NCI-H2196 (cell line): ENCODE data around the gene UBE2J2.

Experiments used
- DNase-seq: peaks from one replicate; lab custom pipeline; 2025; ENCODE audit not compliant: unreplicated experiment; lab: John Stamatoyannopoulos, UW

Gene UBE2J2

DNA sequence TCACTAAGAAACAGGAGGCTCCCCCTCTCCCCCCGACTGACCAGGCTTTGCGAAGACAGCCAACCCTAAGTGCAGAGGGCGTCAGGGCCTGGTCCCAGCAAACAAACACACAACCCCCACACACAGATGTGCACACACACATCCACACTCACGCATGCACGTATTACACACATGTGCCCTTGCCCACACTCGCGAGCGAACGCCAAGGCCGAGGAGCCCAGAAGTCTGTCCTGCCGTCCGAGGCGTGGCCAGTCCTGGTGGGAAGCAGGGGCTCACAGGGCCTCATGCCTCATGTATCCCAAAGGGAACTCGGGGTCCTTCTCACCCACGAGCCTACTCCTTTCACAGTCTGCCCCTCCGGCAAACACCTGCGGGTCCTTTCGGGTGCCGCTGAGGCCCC lies 43.9 kb downstream of the UBE2J2 start:
- no peak for DNase-seq

DNA sequence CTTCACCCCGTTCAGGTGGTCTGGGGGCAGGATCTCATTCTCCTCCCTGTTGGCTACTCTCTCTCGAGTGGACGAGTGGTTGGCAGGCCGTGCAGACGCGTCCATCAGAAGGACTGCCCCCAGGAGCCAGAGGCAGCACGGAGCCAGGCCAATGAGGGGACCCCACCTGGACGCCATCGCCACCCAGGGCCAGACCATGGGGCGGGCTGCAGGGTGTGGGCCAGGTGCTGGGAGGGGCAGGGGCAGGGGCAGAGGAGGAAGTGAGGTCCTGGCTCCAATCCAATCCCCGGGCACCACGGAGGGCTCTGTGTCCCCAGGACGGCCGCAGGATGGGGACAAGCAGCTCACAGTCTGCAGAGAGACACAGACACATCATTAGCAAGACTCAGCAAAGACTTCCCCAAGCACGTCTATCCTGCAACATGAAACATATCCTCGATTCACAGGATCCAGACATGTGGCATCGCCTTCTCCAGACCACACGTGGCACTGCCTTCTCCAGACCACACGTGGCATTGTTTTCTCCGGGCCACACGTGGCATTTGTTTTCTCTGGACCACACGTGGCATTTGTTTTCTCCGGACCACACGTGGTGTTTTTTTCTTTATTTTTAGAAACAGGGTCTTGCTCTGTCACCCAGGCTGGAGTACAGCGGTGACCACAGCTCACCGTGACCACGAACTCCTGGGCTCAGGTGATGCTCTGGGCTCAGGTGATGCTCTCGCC lies 44.9 kb downstream of the UBE2J2 start:
- DNase-seq = no peak

GRCh38 chr1:1228187-1228586 lies 45.5 kb downstream of the UBE2J2 start:
- no peak for DNase-seq

GRCh38 chr1:1227386-1227785 lies 46.3 kb downstream of the UBE2J2 start:
- no peak for DNase-seq

GRCh38 chr1:1226566-1227362 lies 46.9 kb downstream of the UBE2J2 start:
- DNase-seq = no peak

GRCh38 chr1:1225913-1226312 lies 47.7 kb downstream of the UBE2J2 start:
- DNase-seq = no peak

GRCh38 chr1:1225238-1225845 lies 48.3 kb downstream of the UBE2J2 start:
- peak; percentile 68 for DNase-seq

GRCh38 chr1:1223891-1224290 lies 49.8 kb downstream of the UBE2J2 start:
- DNase-seq = no peak

- DNase-seq = no peak
These were observed 50.3 kb downstream of the UBE2J2 start for GRCh38 chr1:1223321-1223720.

DNA sequence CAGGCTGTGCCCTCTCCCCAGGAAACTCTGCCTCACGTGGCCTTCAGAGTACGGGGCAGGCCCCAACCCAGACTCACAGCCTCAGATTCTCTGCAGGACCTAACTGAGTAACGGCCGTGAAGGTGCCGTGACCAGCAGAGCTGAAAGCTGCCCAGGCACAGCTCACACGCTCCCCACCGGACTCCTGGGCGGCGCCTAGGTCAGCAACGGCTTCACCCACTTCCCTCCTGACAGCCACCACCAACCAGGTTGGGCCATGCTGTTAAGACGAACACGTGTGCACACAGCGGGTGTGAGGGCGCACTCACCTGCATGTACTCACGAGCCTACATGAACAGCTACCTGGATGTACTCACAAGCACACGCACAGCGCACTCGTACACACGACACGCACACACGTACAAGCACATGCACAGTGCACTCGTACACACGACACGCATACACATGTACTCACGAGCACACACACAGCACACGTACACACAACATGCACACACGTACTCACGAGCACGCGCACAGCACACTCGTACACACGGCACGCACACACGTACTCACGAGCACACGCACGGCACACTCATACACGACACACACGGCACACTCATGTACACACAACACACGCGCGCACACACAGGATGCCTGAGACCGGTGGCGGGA lies 51.0 kb downstream of the UBE2J2 start:
- DNase-seq = no peak

- DNase-seq = no peak
These were observed 51.6 kb downstream of the UBE2J2 start for GRCh38 chr1:1221887-1222574.

DNA sequence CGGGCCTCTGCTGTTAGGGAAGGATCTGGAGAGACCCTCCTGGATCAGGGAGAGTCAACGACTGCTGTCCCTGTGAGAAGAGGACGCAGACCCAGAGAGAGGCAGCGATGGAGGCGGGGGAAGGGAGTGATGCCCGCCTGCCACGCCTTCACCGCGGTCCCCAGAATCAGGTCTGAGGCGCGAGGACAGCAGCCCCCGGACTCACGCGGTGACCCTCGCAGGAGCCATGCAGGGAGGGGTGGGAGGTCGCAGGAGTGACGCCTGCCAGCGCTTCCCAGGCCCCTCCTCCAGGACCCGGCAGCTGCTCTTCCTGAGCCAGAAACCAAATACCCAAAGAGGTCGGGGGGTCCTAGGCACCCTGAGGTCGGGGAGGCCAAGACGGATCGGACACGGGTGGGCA lies 53.5 kb downstream of the UBE2J2 start:
- DNase-seq = no peak

DNA sequence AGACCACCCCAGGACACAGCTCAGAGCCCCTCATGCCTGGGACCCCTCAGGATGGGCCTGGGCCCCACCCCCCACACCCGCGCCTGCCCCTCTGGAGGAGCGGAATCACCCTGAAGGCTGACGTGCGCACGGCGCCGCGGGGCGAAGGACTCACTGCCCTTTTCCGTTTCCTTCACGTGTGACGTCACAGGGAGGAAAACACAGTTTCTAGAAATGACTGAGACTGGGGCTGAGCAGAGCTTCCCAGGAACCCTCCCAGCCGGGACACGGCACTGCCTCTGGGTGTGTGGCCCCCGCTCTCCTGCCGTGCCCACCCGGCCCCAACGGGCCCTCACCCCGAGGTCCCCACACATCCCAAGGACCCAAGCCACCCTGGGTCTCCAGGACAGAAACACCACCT lies 54.3 kb downstream of the UBE2J2 start:
- DNase-seq = no peak

DNA sequence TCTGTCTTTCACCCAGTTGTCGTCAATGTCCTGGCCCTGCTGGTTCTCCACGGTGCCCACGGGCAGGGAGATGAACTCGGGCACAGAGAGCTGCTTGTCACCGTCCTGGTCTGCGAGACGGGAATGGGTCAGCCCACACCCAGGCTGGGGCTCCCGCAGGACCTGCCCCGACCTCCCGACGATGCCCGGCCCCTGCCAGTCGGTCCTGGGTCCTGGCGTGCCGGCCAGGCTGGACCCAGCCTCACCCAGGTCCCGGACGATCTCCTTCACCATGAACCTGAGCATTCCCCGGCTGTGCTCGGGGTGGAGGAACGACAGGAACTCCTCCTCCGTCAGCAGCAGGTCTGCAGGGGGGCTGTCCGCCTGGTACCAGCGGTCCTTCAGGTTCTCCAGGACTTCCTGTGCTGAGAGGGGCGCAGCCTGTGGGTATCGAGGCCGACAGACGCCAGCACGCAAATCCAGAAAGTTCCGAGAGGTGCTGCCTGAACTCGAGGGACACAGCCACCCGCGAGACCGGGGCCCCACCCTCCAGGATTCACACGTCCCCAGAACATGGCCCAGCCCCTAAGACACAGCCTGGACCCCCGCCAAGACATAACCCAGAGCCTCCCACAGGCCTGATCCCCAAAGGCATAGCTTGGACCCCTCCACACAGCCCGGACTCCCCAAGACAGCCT lies 55.0 kb downstream of the UBE2J2 start:
- DNase-seq = no peak

DNA sequence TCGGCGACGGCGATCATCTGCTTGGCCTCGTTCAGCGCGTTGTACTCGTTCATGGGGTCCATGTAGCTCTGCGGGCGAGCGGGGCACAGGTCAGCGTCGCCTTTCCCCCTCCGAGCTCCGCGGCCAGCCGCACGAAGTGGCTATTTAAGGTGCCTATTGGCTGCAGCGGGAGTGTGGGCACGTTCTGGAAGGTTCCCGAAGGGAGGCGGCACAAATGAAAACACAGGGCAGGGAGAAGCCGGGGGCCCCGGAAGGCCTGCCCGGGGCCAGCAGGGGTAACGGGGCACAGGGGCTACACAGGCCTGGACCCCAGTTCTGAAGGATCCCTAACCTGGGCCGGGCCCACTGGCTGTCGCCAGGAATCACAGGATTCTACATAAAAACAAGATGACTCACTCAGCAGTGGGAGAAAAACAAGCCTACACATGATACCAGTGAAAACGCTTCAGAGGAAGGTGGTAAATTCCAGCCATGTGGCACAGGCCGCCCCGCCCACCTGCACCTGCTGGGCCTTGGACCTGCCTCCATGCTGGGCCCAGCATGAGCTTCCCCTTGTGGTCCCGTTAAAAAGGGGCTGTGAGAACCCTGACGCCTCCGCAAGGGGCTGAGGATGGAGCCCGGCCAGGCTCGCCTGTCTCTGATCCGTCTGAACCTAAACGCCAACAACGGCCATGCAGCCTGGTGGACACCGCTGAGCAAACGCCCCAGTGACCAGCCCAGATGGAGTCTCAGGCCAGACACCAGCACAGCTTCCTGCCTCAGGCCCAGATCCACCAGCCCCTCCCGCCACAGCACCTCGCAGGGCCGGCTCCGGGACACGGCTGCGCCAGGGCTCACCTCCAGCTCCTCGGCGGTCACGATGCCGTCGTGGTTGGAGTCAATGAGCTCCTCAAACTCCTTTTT lies 55.8 kb downstream of the UBE2J2 start:
- DNase-seq = no peak

- no peak for DNase-seq
These were observed 56.7 kb downstream of the UBE2J2 start for GRCh38 chr1:1216770-1217620.

GRCh38 chr1:1215881-1216605 lies 57.6 kb downstream of the UBE2J2 start:
- DNase-seq = no peak
